ENCODE measurements around the gene LPGAT1. TPM values are rescaled to one million over a fixed set of nuclear protein-coding genes. Genes with fewer than 3 reads are reported as not detected.
A peak's percentile ranks its signal among the peaks of the same experiment; 100 is the strongest.

Gene LPGAT1
- total RNA-seq, 1 experiment from 2014 or later = 53.3 TPM

GRCh38 chr1:211751438-211751837 is 79.1 kb downstream of the LPGAT1 start:
- Histone ChIP-seq H4K20me1 (ENCODE audit: insufficient read depth, low read depth, low read length) (no peaks in the 10 kb centered on the region), H3K4me2 (ENCODE audit: low read depth, low read length, poor library complexity, severe bottlenecking) (no peak overlapping the region), H3K9ac (ENCODE audit: low read length) (no peak overlapping the region), H3K9me3 (ENCODE audit: low read length) (no peaks in the 10 kb centered on the region), H3K4me1 (ENCODE audit: low read length) (peaks cover 18% of the 10 kb centered on the region), H3K9me2 (replicated peaks; ENCODE audit: insufficient read depth, low read length) (no peaks in the 10 kb centered on the region), H3K27me3 (ENCODE audit: low read length) (no peaks in the 10 kb centered on the region), H3K4me3 (ENCODE audit: low read length) (no peak overlapping the region), H3K36me3 (ENCODE audit: insufficient read depth, low read length) (peaks cover 5% of the 10 kb centered on the region; the same call in 1 of the 2 replicates), H2AFZ (ENCODE audit: low read length) (no peak overlapping the region), H3K27ac (ENCODE audit: low read length) (no peak overlapping the region), H3K79me2 (ENCODE audit: low read length) (no peaks in the 10 kb centered on the region)
- DNase-seq = no peak

GRCh38 chr1:211750599-211750998 is 80.0 kb downstream of the LPGAT1 start:
- Histone ChIP-seq H3K9me2 (replicated peaks; ENCODE audit: insufficient read depth, low read length) (no peaks in the 10 kb centered on the region), H3K27ac (ENCODE audit: low read length) (no peak overlapping the region), H3K27me3 (ENCODE audit: low read length) (no peaks in the 10 kb centered on the region), H2AFZ (ENCODE audit: low read length) (no peak overlapping the region), H3K4me2 (ENCODE audit: low read depth, low read length, poor library complexity, severe bottlenecking) (peak overlapping the region; percentile 3), H3K9ac (ENCODE audit: low read length) (no peak overlapping the region), H3K36me3 (ENCODE audit: insufficient read depth, low read length) (peaks cover 5% of the 10 kb centered on the region; the same call in 1 of the 2 replicates), H3K4me1 (ENCODE audit: low read length) (peaks cover 18% of the 10 kb centered on the region), H3K4me3 (ENCODE audit: low read length) (no peak overlapping the region), H3K79me2 (ENCODE audit: low read length) (no peaks in the 10 kb centered on the region), H4K20me1 (ENCODE audit: insufficient read depth, low read depth, low read length) (no peaks in the 10 kb centered on the region), H3K9me3 (ENCODE audit: low read length) (no peaks in the 10 kb centered on the region)
- no peak for DNase-seq

GRCh38 chr1:211749251-211749650 is 81.3 kb downstream of the LPGAT1 start:
- Histone ChIP-seq H3K79me2 (ENCODE audit: low read length) (no peaks in the 10 kb centered on the region), H3K4me2 (ENCODE audit: low read depth, low read length, poor library complexity, severe bottlenecking) (no peak overlapping the region), H3K4me1 (ENCODE audit: low read length) (peaks cover 18% of the 10 kb centered on the region), H3K36me3 (ENCODE audit: insufficient read depth, low read length) (peaks cover 5% of the 10 kb centered on the region; the same call in 1 of the 2 replicates), H3K27me3 (ENCODE audit: low read length) (no peaks in the 10 kb centered on the region), H4K20me1 (ENCODE audit: insufficient read depth, low read depth, low read length) (no peaks in the 10 kb centered on the region), H2AFZ (ENCODE audit: low read length) (no peak overlapping the region), H3K27ac (ENCODE audit: low read length) (no peak overlapping the region), H3K9me3 (ENCODE audit: low read length) (no peaks in the 10 kb centered on the region), H3K4me3 (ENCODE audit: low read length) (no peak overlapping the region), H3K9me2 (replicated peaks; ENCODE audit: insufficient read depth, low read length) (no peaks in the 10 kb centered on the region), H3K9ac (ENCODE audit: low read length) (no peak overlapping the region)
- no peak for DNase-seq

DNA sequence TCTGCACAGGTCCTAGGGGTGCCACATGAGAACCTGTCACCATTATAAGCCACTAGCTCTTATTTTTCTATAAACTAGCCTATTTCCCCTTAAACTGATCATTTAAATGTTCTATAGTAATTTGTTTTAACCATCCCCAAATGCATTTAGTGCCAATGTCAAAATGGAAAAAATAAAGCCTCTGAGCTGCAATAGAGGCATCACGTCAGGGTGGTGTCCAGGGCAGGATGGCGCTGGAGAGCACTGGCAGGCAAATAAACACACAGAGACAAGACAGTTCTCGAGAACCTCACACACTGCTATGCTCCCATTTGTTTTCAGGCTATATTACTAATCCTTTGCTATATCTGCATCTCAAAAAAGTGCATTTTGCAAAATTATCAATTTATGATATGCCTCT is 81.8 kb downstream of the LPGAT1 start:
- H3K36me3 ChIP-seq (ENCODE audit: insufficient read depth, low read length) = peaks cover 5% of the 10 kb centered on the region; the same call in 1 of the 2 replicates
- no peak overlapping the region for H3K4me2 ChIP-seq (ENCODE audit: low read depth, low read length, poor library complexity, severe bottlenecking)
- H3K79me2 ChIP-seq (ENCODE audit: low read length) = no peaks in the 10 kb centered on the region
- no peak overlapping the region for H3K9ac ChIP-seq (ENCODE audit: low read length)
- no peaks in the 10 kb centered on the region for H3K9me2 ChIP-seq (replicated peaks; ENCODE audit: insufficient read depth, low read length)
- H3K27ac ChIP-seq (ENCODE audit: low read length) = no peak overlapping the region
- no peaks in the 10 kb centered on the region for H3K27me3 ChIP-seq (ENCODE audit: low read length)
- no peak overlapping the region for H2AFZ ChIP-seq (ENCODE audit: low read length)
- no peaks in the 10 kb centered on the region for H4K20me1 ChIP-seq (ENCODE audit: insufficient read depth, low read depth, low read length)
- H3K4me3 ChIP-seq (ENCODE audit: low read length) = no peak overlapping the region
- no peaks in the 10 kb centered on the region for H3K9me3 ChIP-seq (ENCODE audit: low read length)
- no peak for DNase-seq
- peaks cover 18% of the 10 kb centered on the region for H3K4me1 ChIP-seq (ENCODE audit: low read length)

DNA sequence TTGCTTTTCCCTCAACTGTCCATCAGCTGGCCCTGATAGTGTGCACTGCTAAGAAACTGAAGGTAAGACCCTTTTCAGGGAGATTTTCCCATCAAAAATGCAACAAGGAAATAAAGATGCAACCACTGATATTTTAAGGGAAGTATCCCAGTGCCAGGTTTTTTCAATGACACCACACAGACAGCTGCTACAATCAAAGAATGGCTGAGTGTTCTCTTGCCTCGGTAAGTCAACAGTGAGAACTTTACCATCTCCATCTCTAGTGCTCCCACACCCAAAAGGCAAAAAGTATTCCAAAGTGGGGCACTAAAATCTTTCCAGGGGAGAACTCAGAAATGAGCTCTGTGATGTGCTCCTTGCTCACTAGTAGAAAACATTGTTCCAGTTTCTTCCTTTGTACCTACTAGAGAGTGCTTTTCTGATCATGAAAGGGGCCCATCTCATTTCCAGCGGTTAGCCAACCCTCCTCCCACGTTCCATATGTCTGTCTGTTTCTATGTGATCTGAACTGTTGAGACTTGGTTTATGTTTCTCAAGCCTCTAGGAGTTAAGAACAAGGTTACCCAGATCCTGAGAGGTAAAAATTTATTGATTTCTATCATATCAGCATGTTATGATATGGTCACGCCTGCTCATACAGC is 87.6 kb downstream of the LPGAT1 start:
- Histone ChIP-seq H3K9me3 (ENCODE audit: low read length) (no peaks in the 10 kb centered on the region), H3K4me2 (ENCODE audit: low read depth, low read length, poor library complexity, severe bottlenecking) (no peak overlapping the region), H3K27ac (ENCODE audit: low read length) (no peak overlapping the region), H3K9ac (ENCODE audit: low read length) (no peak overlapping the region), H3K36me3 (ENCODE audit: insufficient read depth, low read length) (no peaks in the 10 kb centered on the region), H3K9me2 (replicated peaks; ENCODE audit: insufficient read depth, low read length) (no peaks in the 10 kb centered on the region), H3K4me1 (ENCODE audit: low read length) (peaks cover 12% of the 10 kb centered on the region), H3K4me3 (ENCODE audit: low read length) (no peak overlapping the region), H3K27me3 (ENCODE audit: low read length) (no peaks in the 10 kb centered on the region), H4K20me1 (ENCODE audit: insufficient read depth, low read depth, low read length) (no peaks in the 10 kb centered on the region), H3K79me2 (ENCODE audit: low read length) (no peaks in the 10 kb centered on the region), H2AFZ (ENCODE audit: low read length) (no peak overlapping the region)
- no peak for DNase-seq

DNA sequence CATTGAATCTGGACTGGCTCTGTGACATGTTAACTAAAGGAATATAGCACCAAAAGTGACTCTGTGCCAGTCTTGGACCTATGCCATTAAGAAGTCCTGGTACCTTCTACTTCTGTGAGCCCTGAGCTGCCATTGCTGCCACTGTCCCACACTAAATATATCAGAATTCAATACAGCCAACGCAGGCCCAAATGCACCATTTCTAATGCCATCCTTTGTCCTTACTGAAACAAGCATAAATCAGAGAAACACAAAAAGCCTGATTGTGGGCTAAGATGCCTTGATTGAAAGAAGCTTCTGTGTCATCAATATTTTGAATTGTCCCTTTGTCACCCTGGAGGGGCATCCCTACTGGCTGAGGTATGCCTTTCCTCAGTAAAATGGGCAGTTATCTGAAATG is 88.3 kb downstream of the LPGAT1 start:
- Histone ChIP-seq H3K36me3 (ENCODE audit: insufficient read depth, low read length) (no peaks in the 10 kb centered on the region), H3K9me2 (replicated peaks; ENCODE audit: insufficient read depth, low read length) (no peaks in the 10 kb centered on the region), H3K27me3 (ENCODE audit: low read length) (no peaks in the 10 kb centered on the region), H4K20me1 (ENCODE audit: insufficient read depth, low read depth, low read length) (no peaks in the 10 kb centered on the region), H3K27ac (ENCODE audit: low read length) (no peak overlapping the region), H2AFZ (ENCODE audit: low read length) (no peak overlapping the region), H3K4me2 (ENCODE audit: low read depth, low read length, poor library complexity, severe bottlenecking) (no peak overlapping the region), H3K4me1 (ENCODE audit: low read length) (peaks cover 12% of the 10 kb centered on the region), H3K9ac (ENCODE audit: low read length) (no peak overlapping the region), H3K79me2 (ENCODE audit: low read length) (no peaks in the 10 kb centered on the region), H3K4me3 (ENCODE audit: low read length) (no peak overlapping the region), H3K9me3 (ENCODE audit: low read length) (no peaks in the 10 kb centered on the region)
- DNase-seq = no peak

DNA sequence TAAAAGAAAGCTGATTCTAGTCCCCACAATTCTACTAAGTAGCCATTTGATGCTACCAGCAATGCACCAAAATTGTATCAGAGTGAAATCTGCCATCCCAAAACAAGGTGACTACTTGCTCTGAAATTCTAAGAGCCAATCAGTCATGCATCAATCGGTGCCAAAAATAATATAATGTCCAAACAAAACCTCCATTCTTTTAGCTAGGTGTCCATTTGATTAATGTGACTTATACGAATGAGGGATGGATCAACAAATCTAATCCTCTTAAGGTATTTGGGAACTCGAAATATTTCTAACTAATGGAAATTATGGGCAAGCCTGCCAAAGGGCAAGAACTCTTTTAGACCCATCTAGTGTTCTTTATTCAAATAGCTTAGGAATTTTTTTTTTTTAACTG is 88.8 kb downstream of the LPGAT1 start:
- no peak overlapping the region for H3K4me2 ChIP-seq (ENCODE audit: low read depth, low read length, poor library complexity, severe bottlenecking)
- no peak overlapping the region for H3K27ac ChIP-seq (ENCODE audit: low read length)
- no peaks in the 10 kb centered on the region for H3K9me3 ChIP-seq (ENCODE audit: low read length)
- H3K9me2 ChIP-seq (replicated peaks; ENCODE audit: insufficient read depth, low read length) = no peaks in the 10 kb centered on the region
- H3K27me3 ChIP-seq (ENCODE audit: low read length) = no peaks in the 10 kb centered on the region
- no peak overlapping the region for H3K4me3 ChIP-seq (ENCODE audit: low read length)
- H3K9ac ChIP-seq (ENCODE audit: low read length) = no peak overlapping the region
- H3K4me1 ChIP-seq (ENCODE audit: low read length) = peaks cover 12% of the 10 kb centered on the region
- no peaks in the 10 kb centered on the region for H4K20me1 ChIP-seq (ENCODE audit: insufficient read depth, low read depth, low read length)
- no peaks in the 10 kb centered on the region for H3K79me2 ChIP-seq (ENCODE audit: low read length)
- DNase-seq = no peak
- H3K36me3 ChIP-seq (ENCODE audit: insufficient read depth, low read length) = no peaks in the 10 kb centered on the region
- H2AFZ ChIP-seq (ENCODE audit: low read length) = no peak overlapping the region

GRCh38 chr1:211741116-211741515 is 89.4 kb downstream of the LPGAT1 start:
- Histone ChIP-seq H4K20me1 (ENCODE audit: insufficient read depth, low read depth, low read length) (no peaks in the 10 kb centered on the region), H3K9me3 (ENCODE audit: low read length) (no peaks in the 10 kb centered on the region), H3K9ac (ENCODE audit: low read length) (no peak overlapping the region), H3K79me2 (ENCODE audit: low read length) (no peaks in the 10 kb centered on the region), H3K27ac (ENCODE audit: low read length) (no peak overlapping the region), H3K4me3 (ENCODE audit: low read length) (no peak overlapping the region), H3K27me3 (ENCODE audit: low read length) (no peaks in the 10 kb centered on the region), H3K4me1 (ENCODE audit: low read length) (peaks cover 12% of the 10 kb centered on the region), H3K9me2 (replicated peaks; ENCODE audit: insufficient read depth, low read length) (no peaks in the 10 kb centered on the region), H3K36me3 (ENCODE audit: insufficient read depth, low read length) (no peaks in the 10 kb centered on the region), H3K4me2 (ENCODE audit: low read depth, low read length, poor library complexity, severe bottlenecking) (no peak overlapping the region), H2AFZ (ENCODE audit: low read length) (no peak overlapping the region)
- no peak for DNase-seq

All from Karpas-422 (cell line).